ENCODE results near the gene PTPRT. TPM values are rescaled to one million over a fixed set of nuclear protein-coding genes. Genes with fewer than 3 reads are reported as not detected.

PTPRT gene
- total and polyA plus RNA-seq, 10 of the 15 experiments (the other 5 are each of a cell fraction or from before 2014, with no cell fraction given), result not detected

GRCh38 chr20:42957018-42957703 is 232.5 kb downstream of the PTPRT start:
- POLR2A ChIA-PET, result no interaction called here
- FAIRE-seq (no peak), DNase-seq (ENCODE audit: low read depth, low spot score) (no peak), ATAC-seq (no peak)
- in situ Hi-C loops (cut with MboI), result no loop called here
- SMC1A ChIA-PET (ENCODE audit: uncharacterized antibody, unreplicated experiment), result no interaction called here
- H3K4me3 ChIP-seq, result no peak overlapping the region
- no peak overlapping the region for H3K9ac ChIP-seq (ENCODE audit: control insufficient read depth, insufficient read depth, low read length)
- intact Hi-C loops (cut with micrococcal nuclease; ENCODE audit: unreplicated experiment), result no loop called here
- BruUV-seq (replicated peaks), result no TSS peak
- no peaks in the 10 kb centered on the region for H3K9me3 ChIP-seq (replicated peaks; ENCODE audit: control insufficient read depth, insufficient read depth, low read length)
- no peaks in the 10 kb centered on the region for H4K20me1 ChIP-seq (ENCODE audit: control insufficient read depth, insufficient read depth)
- no peaks in the 10 kb centered on the region for H3K4me1 ChIP-seq (ENCODE audit: control insufficient read depth, insufficient read depth, low read length)
- H3K27me3 ChIP-seq (replicated peaks in 1 of 2; ENCODE audit: control insufficient read depth in 2 of 2, insufficient read depth in 2 of 2, low read length in 1 of 2), result no peaks in the 10 kb centered on the region
- no peak overlapping the region for H2AFZ ChIP-seq (ENCODE audit: control insufficient read depth, low read depth, low read length)
- H3K36me3 ChIP-seq (ENCODE audit: control insufficient read depth in 2 of 2, insufficient read depth in 2 of 2, low read length in 1 of 2), result no peaks in the 10 kb centered on the region
- H3K79me2 ChIP-seq (ENCODE audit: control insufficient read depth, insufficient read depth, low read length), result no peaks in the 10 kb centered on the region
- WGBS (ENCODE audit: insufficient coverage, insufficient replicate concordance, low lambda C conversion rate, missing lambda C conversion rate), result 23% methylated on average over 9 of the region's 9 CpGs
- CTCF ChIA-PET, result no interaction called here
- no peak for TF ChIP-seq NR2F1 (conservative IDR thresholded peaks at IDR 0.05)
- TF ChIP-seq ATF2 (IDR thresholded peaks at IDR 0.05; ENCODE audit: low read length), result no peak
- TF ChIP-seq POLR2AphosphoS5 (IDR thresholded peaks at IDR 0.05; ENCODE audit: low read length), result no peak
- no peak for TF ChIP-seq BRCA1 (IDR thresholded peaks at IDR 0.05; ENCODE audit: low read depth, low read length)
- TF ChIP-seq TBL1XR1 (IDR thresholded peaks at IDR 0.05; ENCODE audit: low read depth, low read length), result no peak
- no peak for TF ChIP-seq CHD4 (IDR thresholded peaks at IDR 0.05)
- no peak for TF ChIP-seq SMARCA5 (IDR thresholded peaks at IDR 0.05)
- TF ChIP-seq EGR1 (IDR thresholded peaks at IDR 0.05; ENCODE audit: borderline replicate concordance in 1 of 2, low read depth in 2 of 2, low read length in 2 of 2), result no peak
- TF ChIP-seq ZNF384 (IDR thresholded peaks at IDR 0.05; ENCODE audit: borderline replicate concordance, low read depth, low read length), result no peak
- TF ChIP-seq ZNF592 (IDR thresholded peaks at IDR 0.05), result no peak
- no peak for TF ChIP-seq ZNF24 (IDR thresholded peaks at IDR 0.05)
- no peak for TF ChIP-seq YY1 (IDR thresholded peaks at IDR 0.05; ENCODE audit: low read depth, low read length)
- no peak for TF ChIP-seq REST (IDR thresholded peaks at IDR 0.05; ENCODE audit: low read depth, low read length)
- TF ChIP-seq SMAD5 (IDR thresholded peaks at IDR 0.05; ENCODE audit: low read depth), result no peak
- TF ChIP-seq SMC3 (IDR thresholded peaks at IDR 0.05; ENCODE audit: borderline replicate concordance, low read length), result no peak
- no peak for TF ChIP-seq MEF2B (IDR thresholded peaks at IDR 0.05; ENCODE audit: partially characterized antibody, poor library complexity, severe bottlenecking)
- TF ChIP-seq ESRRA (IDR thresholded peaks at IDR 0.05; ENCODE audit: low read length), result no peak
- no peak overlapping the region for H3K4me2 ChIP-seq (ENCODE audit: control insufficient read depth, insufficient read depth)
- H3K27ac ChIP-seq (ENCODE audit: control insufficient read depth, insufficient read depth), result no peak overlapping the region
- RAD21 ChIA-PET (ENCODE audit: unreplicated experiment), result no interaction called here
